Measurements from ENCODE around the gene MAST2. TPM values are rescaled to one million over a fixed set of nuclear protein-coding genes. Genes with fewer than 3 reads are reported as not detected.

The MAST2 gene
- total RNA-seq, 1 donor, result 24.2 TPM

GRCh38 chr1:46012236-46012635 is 208.8 kb downstream of the MAST2 start:
- Histone ChIP-seq H4K20me1 (ENCODE audit: insufficient read depth, low read length) (no peaks in the 10 kb centered on the region), H3K9me3 (ENCODE audit: low read depth, low read length) (no peaks in the 10 kb centered on the region), H3K27ac (ENCODE audit: low read depth, low read length) (no peak overlapping the region), H3K27me3 (ENCODE audit: insufficient read depth, low read length) (no peaks in the 10 kb centered on the region), H3K4me2 (ENCODE audit: insufficient read depth, low read length) (no peak overlapping the region), H3K36me3 (ENCODE audit: insufficient read depth, low read length) (peaks cover 31% of the 10 kb centered on the region), H3K4me1 (ENCODE audit: insufficient read depth, low read length) (no peaks in the 10 kb centered on the region), H3K4me3 (ENCODE audit: insufficient read depth, low read length) (no peak overlapping the region), H2AFZ (ENCODE audit: low read length) (no peak overlapping the region), H3K79me2 (ENCODE audit: insufficient read depth, low read length) (no peaks in the 10 kb centered on the region)
- no peak for DNase-seq (ENCODE audit: insufficient read length, low spot score, missing footprints)
- TF ChIP-seq CTCF (IDR thresholded peaks at IDR 0.05; ENCODE audit: extremely low read depth, low read depth, low read length), result no peak

GRCh38 chr1:46013581-46013980 is 210.2 kb downstream of the MAST2 start:
- Histone ChIP-seq H3K27ac (ENCODE audit: low read depth, low read length) (no peak overlapping the region), H3K4me2 (ENCODE audit: insufficient read depth, low read length) (no peak overlapping the region), H3K27me3 (ENCODE audit: insufficient read depth, low read length) (no peaks in the 10 kb centered on the region), H3K4me3 (ENCODE audit: insufficient read depth, low read length) (no peak overlapping the region), H3K4me1 (ENCODE audit: insufficient read depth, low read length) (no peaks in the 10 kb centered on the region), H3K79me2 (ENCODE audit: insufficient read depth, low read length) (no peaks in the 10 kb centered on the region), H2AFZ (ENCODE audit: low read length) (no peak overlapping the region), H4K20me1 (ENCODE audit: insufficient read depth, low read length) (no peaks in the 10 kb centered on the region), H3K36me3 (ENCODE audit: insufficient read depth, low read length) (peaks cover 21% of the 10 kb centered on the region), H3K9me3 (ENCODE audit: low read depth, low read length) (no peaks in the 10 kb centered on the region)
- DNase-seq (ENCODE audit: insufficient read length, low spot score, missing footprints), result no peak
- no peak for TF ChIP-seq CTCF (IDR thresholded peaks at IDR 0.05; ENCODE audit: extremely low read depth, low read depth, low read length)

GRCh38 chr1:46017876-46018503 is 214.6 kb downstream of the MAST2 start:
- Histone ChIP-seq H2AFZ (ENCODE audit: low read length) (no peak overlapping the region), H3K4me1 (ENCODE audit: insufficient read depth, low read length) (no peaks in the 10 kb centered on the region), H3K4me3 (ENCODE audit: insufficient read depth, low read length) (no peak overlapping the region), H4K20me1 (ENCODE audit: insufficient read depth, low read length) (no peaks in the 10 kb centered on the region), H3K9me3 (ENCODE audit: low read depth, low read length) (no peaks in the 10 kb centered on the region), H3K36me3 (ENCODE audit: insufficient read depth, low read length) (peaks cover 16% of the 10 kb centered on the region), H3K79me2 (ENCODE audit: insufficient read depth, low read length) (no peaks in the 10 kb centered on the region), H3K4me2 (ENCODE audit: insufficient read depth, low read length) (no peak overlapping the region), H3K27me3 (ENCODE audit: insufficient read depth, low read length) (no peaks in the 10 kb centered on the region), H3K27ac (ENCODE audit: low read depth, low read length) (no peak overlapping the region)
- no peak for TF ChIP-seq CTCF (IDR thresholded peaks at IDR 0.05; ENCODE audit: extremely low read depth, low read depth, low read length)
- no peak for DNase-seq (ENCODE audit: insufficient read length, low spot score, missing footprints)

- Histone ChIP-seq H3K36me3 (ENCODE audit: insufficient read depth, low read length) (peaks cover 24% of the 10 kb centered on the region), H3K4me1 (ENCODE audit: insufficient read depth, low read length) (no peaks in the 10 kb centered on the region), H4K20me1 (ENCODE audit: insufficient read depth, low read length) (no peaks in the 10 kb centered on the region), H3K4me2 (ENCODE audit: insufficient read depth, low read length) (no peak overlapping the region), H3K79me2 (ENCODE audit: insufficient read depth, low read length) (no peaks in the 10 kb centered on the region), H3K4me3 (ENCODE audit: insufficient read depth, low read length) (no peak overlapping the region), H3K27me3 (ENCODE audit: insufficient read depth, low read length) (no peaks in the 10 kb centered on the region), H3K27ac (ENCODE audit: low read depth, low read length) (no peak overlapping the region), H2AFZ (ENCODE audit: low read length) (no peak overlapping the region), H3K9me3 (ENCODE audit: low read depth, low read length) (no peaks in the 10 kb centered on the region)
- no peak for DNase-seq (ENCODE audit: insufficient read length, low spot score, missing footprints)
- TF ChIP-seq CTCF (IDR thresholded peaks at IDR 0.05; ENCODE audit: extremely low read depth, low read depth, low read length), result no peak
Measured at GRCh38 chr1:46019348-46019747, 215.9 kb downstream of the MAST2 start.
